NCI-H526 (cell line): ENCODE data around the gene MAST2.

Experiments used
- DNase-seq, 2 experiments: peaks; one replicate each; lab custom pipeline; 2025; lab: John Stamatoyannopoulos, UW

Gene MAST2

GRCh38 chr1:45979778-45980176, 176.4 kb downstream of the MAST2 start:
- DNase-seq = no peak

- DNase-seq = no peak
These were observed 178.9 kb downstream of the MAST2 start for GRCh38 chr1:45982359-45982758.

GRCh38 chr1:45983967-45984366, 180.6 kb downstream of the MAST2 start:
- DNase-seq = no peak

GRCh38 chr1:45987204-45987603, 183.8 kb downstream of the MAST2 start:
- no peak for DNase-seq

GRCh38 chr1:45989249-45989648, 185.8 kb downstream of the MAST2 start:
- no peak for DNase-seq

GRCh38 chr1:45994423-45994822, 191.0 kb downstream of the MAST2 start:
- DNase-seq = no peak

- no peak for DNase-seq
These were observed 191.9 kb downstream of the MAST2 start for GRCh38 chr1:45995298-45995697.

- no peak for DNase-seq
These were observed 194.7 kb downstream of the MAST2 start for GRCh38 chr1:45998020-45998617.

- DNase-seq = no peak
These were observed 196.1 kb downstream of the MAST2 start for GRCh38 chr1:45999507-45999906.

GRCh38 chr1:46001081-46001785, 197.8 kb downstream of the MAST2 start:
- DNase-seq = no peak

GRCh38 chr1:46002551-46003150, 199.2 kb downstream of the MAST2 start:
- no peak for DNase-seq

- no peak for DNase-seq
These were observed 199.9 kb downstream of the MAST2 start for GRCh38 chr1:46003315-46003714.

- DNase-seq = no peak
These were observed 201.1 kb downstream of the MAST2 start for GRCh38 chr1:46004492-46004891.

GRCh38 chr1:46005594-46005993, 202.2 kb downstream of the MAST2 start:
- no peak for DNase-seq

GRCh38 chr1:46008585-46008984, 205.2 kb downstream of the MAST2 start:
- DNase-seq = no peak

GRCh38 chr1:46010611-46011010, 207.2 kb downstream of the MAST2 start:
- no peak for DNase-seq

- DNase-seq = no peak
These were observed 207.8 kb downstream of the MAST2 start for GRCh38 chr1:46011121-46011695.

- DNase-seq = no peak
These were observed 208.8 kb downstream of the MAST2 start for GRCh38 chr1:46012236-46012635.

- DNase-seq = no peak
These were observed 210.2 kb downstream of the MAST2 start for GRCh38 chr1:46013581-46013980.

- DNase-seq = no peak
These were observed 214.6 kb downstream of the MAST2 start for GRCh38 chr1:46017876-46018503.

GRCh38 chr1:46019348-46019747, 215.9 kb downstream of the MAST2 start:
- no peak for DNase-seq

- no peak for DNase-seq
These were observed 216.6 kb downstream of the MAST2 start for GRCh38 chr1:46020010-46020409.
